DOHH2 (cell line): ENCODE measurements around the gene GBGT1.

ENCODE experiments used
- CTCF ChIP-seq: fragments of 200-600 bp; sonication (generic); IDR thresholded peaks from one replicate; pipeline ENCODE4 v1.5.1; 2014; ENCODE audit warnings: antibody characterized with exemption, mild to moderate bottlenecking, low read depth, low read length; ENCODE audit not compliant: poor library complexity, severe bottlenecking
- EZH2phosphoT487 ChIP-seq: fragments of 200-600 bp; sonication (generic); IDR thresholded peaks from 2 replicates; pipeline ENCODE4 v1.6.1; 2017; ENCODE audit warnings: borderline replicate concordance, mild to moderate bottlenecking, antibody characterized with exemption, low read length, moderate library complexity, mixed read lengths

GRCh38 chr9:133207540-133208170 lies 43.9 kb upstream of the GBGT1 start:
- TF ChIP-seq CTCF (no peak), EZH2phosphoT487 (no peak)
